ENCODE results near the gene PAK6. TPM values are rescaled to one million over a fixed set of nuclear protein-coding genes. Genes with fewer than 3 reads are reported as not detected.

Gene PAK6
- total and polyA plus RNA-seq, 2 experiments from 2014 or later: 2.4 to 20.0 TPM

- TF ChIP-seq, protein P1, sequence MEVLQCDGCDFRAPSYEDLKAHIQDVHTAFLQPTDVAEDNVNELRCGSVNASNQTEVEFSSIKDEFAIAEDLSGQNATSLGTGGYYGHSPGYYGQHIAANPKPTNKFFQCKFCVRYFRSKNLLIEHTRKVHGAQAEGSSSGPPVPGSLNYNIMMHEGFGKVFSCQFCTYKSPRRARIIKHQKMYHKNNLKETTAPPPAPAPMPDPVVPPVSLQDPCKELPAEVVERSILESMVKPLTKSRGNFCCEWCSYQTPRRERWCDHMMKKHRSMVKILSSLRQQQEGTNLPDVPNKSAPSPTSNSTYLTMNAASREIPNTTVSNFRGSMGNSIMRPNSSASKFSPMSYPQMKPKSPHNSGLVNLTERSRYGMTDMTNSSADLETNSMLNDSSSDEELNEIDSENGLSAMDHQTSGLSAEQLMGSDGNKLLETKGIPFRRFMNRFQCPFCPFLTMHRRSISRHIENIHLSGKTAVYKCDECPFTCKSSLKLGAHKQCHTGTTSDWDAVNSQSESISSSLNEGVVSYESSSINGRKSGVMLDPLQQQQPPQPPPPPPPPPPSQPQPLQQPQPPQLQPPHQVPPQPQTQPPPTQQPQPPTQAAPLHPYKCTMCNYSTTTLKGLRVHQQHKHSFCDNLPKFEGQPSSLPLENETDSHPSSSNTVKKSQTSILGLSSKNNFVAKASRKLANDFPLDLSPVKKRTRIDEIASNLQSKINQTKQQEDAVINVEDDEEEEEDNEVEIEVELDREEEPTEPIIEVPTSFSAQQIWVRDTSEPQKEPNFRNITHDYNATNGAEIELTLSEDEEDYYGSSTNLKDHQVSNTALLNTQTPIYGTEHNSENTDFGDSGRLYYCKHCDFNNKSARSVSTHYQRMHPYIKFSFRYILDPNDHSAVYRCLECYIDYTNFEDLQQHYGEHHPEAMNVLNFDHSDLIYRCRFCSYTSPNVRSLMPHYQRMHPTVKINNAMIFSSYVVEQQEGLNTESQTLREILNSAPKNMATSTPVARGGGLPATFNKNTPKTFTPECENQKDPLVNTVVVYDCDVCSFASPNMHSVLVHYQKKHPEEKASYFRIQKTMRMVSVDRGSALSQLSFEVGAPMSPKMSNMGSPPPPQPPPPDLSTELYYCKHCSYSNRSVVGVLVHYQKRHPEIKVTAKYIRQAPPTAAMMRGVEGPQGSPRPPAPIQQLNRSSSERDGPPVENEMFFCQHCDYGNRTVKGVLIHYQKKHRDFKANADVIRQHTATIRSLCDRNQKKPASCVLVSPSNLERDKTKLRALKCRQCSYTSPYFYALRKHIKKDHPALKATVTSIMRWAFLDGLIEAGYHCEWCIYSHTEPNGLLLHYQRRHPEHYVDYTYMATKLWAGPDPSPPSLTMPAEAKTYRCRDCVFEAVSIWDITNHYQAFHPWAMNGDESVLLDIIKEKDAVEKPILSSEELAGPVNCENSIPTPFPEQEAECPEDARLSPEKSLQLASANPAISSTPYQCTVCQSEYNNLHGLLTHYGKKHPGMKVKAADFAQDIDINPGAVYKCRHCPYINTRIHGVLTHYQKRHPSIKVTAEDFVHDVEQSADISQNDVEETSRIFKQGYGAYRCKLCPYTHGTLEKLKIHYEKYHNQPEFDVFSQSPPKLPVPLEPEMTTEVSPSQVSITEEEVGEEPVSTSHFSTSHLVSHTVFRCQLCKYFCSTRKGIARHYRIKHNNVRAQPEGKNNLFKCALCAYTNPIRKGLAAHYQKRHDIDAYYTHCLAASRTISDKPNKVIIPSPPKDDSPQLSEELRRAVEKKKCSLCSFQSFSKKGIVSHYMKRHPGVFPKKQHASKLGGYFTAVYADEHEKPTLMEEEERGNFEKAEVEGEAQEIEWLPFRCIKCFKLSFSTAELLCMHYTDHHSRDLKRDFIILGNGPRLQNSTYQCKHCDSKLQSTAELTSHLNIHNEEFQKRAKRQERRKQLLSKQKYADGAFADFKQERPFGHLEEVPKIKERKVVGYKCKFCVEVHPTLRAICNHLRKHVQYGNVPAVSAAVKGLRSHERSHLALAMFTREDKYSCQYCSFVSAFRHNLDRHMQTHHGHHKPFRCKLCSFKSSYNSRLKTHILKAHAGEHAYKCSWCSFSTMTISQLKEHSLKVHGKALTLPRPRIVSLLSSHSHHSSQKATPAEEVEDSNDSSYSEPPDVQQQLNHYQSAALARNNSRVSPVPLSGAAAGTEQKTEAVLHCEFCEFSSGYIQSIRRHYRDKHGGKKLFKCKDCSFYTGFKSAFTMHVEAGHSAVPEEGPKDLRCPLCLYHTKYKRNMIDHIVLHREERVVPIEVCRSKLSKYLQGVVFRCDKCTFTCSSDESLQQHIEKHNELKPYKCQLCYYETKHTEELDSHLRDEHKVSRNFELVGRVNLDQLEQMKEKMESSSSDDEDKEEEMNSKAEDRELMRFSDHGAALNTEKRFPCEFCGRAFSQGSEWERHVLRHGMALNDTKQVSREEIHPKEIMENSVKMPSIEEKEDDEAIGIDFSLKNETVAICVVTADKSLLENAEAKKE (CRISPR knock-in tag; IDR thresholded peaks at IDR 0.05): no peak
Measured at GRCh38 chr15:40234783-40235182, 4.1 kb upstream of the PAK6 start (continued).

DNA sequence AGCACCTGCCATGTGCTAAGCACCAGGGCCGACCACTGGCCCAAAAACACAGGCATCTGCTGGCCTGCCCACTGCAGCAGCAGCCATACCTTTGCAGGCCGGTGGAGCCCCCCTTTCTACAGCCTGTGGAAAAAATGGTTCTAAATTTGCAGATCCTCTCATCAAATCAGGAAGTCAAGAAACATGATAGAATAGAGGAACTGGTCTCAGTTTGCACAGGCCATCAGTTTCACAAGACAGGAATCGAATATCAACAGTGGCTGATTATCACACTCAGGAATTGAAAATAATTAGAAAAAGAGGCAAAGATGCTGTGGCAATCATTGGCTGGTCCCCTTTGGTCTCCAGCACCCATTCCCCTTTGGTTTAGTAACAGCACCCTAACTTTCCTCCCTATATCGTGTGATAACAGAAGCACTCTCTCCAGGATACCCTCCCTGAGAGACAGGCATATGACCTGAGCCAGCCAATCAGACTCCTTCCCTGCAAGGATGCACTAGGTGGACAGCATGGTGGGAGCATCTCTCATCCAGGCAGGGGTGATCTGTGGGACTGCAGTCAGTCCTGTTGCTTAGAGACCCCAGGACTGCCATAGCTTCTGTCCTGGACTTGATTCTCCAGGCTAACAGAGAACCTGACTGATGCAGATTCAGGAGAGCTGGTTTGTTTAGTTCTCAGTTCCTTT is 3.5 kb upstream of the PAK6 start:
- H3K4me2 ChIP-seq: no peak overlapping the region
- Mint-ChIP-seq H3K4me1 (peaks cover 25% of the 10 kb centered on the region), H3K4me3 (no peak overlapping the region), H3K36me3 (ENCODE audit: low read depth) (no peaks in the 10 kb centered on the region; the same call in 2 of the 3 replicates), H3K27ac (no peak overlapping the region), H3K9me3 (no peaks in the 10 kb centered on the region), H3K27me3 (ENCODE audit: insufficient read depth, low read depth, poor library complexity) (peaks cover 13% of the 10 kb centered on the region)
- peak; percentile 4; the same call in 1 of the 3 replicates for ATAC-seq
- no peaks in the 10 kb centered on the region for H4K20me1 ChIP-seq (replicated peaks; ENCODE audit: insufficient read depth)
- H3K79me2 ChIP-seq (replicated peaks; ENCODE audit: insufficient read depth): 0 out of 2 replicates have a peak, but pooled peaks cover 3% of the 10 kb centered on the region
- peaks cover 23% of the 10 kb centered on the region; the same call in 1 of the 2 replicates for H3F3A ChIP-seq (replicated peaks; ENCODE audit: low read depth)
- no peak overlapping the region for H3K4me3 ChIP-seq
- H3K36me3 ChIP-seq (ENCODE audit: insufficient read depth): no peaks in the 10 kb centered on the region
- peaks cover 8% of the 10 kb centered on the region; the same call in 1 of the 2 replicates for H3K27me3 ChIP-seq (ENCODE audit: insufficient read depth)
- 0 out of 2 replicates have a peak overlapping the region, but pooled peaks have one; percentile 27 for H3K27ac ChIP-seq (ENCODE audit: low read depth)
- H3K9me2 ChIP-seq (ENCODE audit: insufficient read depth): no peaks in the 10 kb centered on the region
- H2AFZ ChIP-seq: no peak overlapping the region
- peak; percentile 45 for DNase-seq (ENCODE audit: low spot score)
- peaks cover 14% of the 10 kb centered on the region for H3K4me1 ChIP-seq (ENCODE audit: insufficient read depth)
- TF ChIP-seq POLR2AphosphoS5 (IDR thresholded peaks at IDR 0.05; ENCODE audit: low read depth) (no peak), CTCF (conservative IDR thresholded peaks at IDR 0.05; ENCODE audit: low read depth in 2 of 2) (no peak), STAT1 (IDR thresholded peaks at IDR 0.05; ENCODE audit: unreplicated experiment) (no peak), ZNF114 (CRISPR knock-in tag; IDR thresholded peaks at IDR 0.05) (no peak), ETS1 (IDR thresholded peaks at IDR 0.05) (no peak), ZNF331 (CRISPR knock-in tag; IDR thresholded peaks at IDR 0.05; ENCODE audit: low read depth) (no peak), CREB1 (CRISPR knock-in tag; IDR thresholded peaks at IDR 0.05; ENCODE audit: low read depth) (no peak), EZH2 (IDR thresholded peaks at IDR 0.05; ENCODE audit: low read depth, unreplicated experiment) (no peak)
- TF ChIP-seq, protein P2, sequence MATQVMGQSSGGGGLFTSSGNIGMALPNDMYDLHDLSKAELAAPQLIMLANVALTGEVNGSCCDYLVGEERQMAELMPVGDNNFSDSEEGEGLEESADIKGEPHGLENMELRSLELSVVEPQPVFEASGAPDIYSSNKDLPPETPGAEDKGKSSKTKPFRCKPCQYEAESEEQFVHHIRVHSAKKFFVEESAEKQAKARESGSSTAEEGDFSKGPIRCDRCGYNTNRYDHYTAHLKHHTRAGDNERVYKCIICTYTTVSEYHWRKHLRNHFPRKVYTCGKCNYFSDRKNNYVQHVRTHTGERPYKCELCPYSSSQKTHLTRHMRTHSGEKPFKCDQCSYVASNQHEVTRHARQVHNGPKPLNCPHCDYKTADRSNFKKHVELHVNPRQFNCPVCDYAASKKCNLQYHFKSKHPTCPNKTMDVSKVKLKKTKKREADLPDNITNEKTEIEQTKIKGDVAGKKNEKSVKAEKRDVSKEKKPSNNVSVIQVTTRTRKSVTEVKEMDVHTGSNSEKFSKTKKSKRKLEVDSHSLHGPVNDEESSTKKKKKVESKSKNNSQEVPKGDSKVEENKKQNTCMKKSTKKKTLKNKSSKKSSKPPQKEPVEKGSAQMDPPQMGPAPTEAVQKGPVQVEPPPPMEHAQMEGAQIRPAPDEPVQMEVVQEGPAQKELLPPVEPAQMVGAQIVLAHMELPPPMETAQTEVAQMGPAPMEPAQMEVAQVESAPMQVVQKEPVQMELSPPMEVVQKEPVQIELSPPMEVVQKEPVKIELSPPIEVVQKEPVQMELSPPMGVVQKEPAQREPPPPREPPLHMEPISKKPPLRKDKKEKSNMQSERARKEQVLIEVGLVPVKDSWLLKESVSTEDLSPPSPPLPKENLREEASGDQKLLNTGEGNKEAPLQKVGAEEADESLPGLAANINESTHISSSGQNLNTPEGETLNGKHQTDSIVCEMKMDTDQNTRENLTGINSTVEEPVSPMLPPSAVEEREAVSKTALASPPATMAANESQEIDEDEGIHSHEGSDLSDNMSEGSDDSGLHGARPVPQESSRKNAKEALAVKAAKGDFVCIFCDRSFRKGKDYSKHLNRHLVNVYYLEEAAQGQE (IDR thresholded peaks at IDR 0.05; ENCODE audit: unreplicated experiment): no peak

Data from GM23338 (cell line).